Mucosa of gallbladder (tissue), 1 donor: ENCODE measurements around the gene MCF2. TPM values are rescaled to one million over a fixed set of nuclear protein-coding genes. Genes with fewer than 3 reads are reported as not detected.

Experiments used
- DNase-seq: peaks from one replicate; pipeline ENCODE4 v3.0.0-alpha.2; 2020; ENCODE audit warnings: low spot score
- total RNA-seq: library from RNA; stranded (reverse); gene quantifications from one replicate; pipeline ENCODE4 v1.2.1, GENCODE V29; 2021
- donor health status: DM: no; HTN: no; CAD: no.

MCF2 gene
- total RNA-seq, 1 donor from 2014 or later = 3.3 TPM

GRCh38 chrX:139600105-139600504 is 107.9 kb downstream of the MCF2 start:
- DNase-seq = no peak

- no peak for DNase-seq
Observed at GRCh38 chrX:139596068-139596467, 111.9 kb downstream of the MCF2 start.

GRCh38 chrX:139585613-139586012 is 122.4 kb downstream of the MCF2 start:
- DNase-seq = no peak

- no peak for DNase-seq
Observed at GRCh38 chrX:139581068-139581467, 126.9 kb downstream of the MCF2 start.

GRCh38 chrX:139566981-139567380 is 141.0 kb downstream of the MCF2 start:
- DNase-seq = no peak

GRCh38 chrX:139563251-139563650 is 144.7 kb downstream of the MCF2 start:
- no peak for DNase-seq

- DNase-seq = no peak
Observed at GRCh38 chrX:139560221-139560620, 147.7 kb downstream of the MCF2 start.

GRCh38 chrX:139559383-139560042 is 148.5 kb downstream of the MCF2 start:
- DNase-seq = peak; percentile 60

- no peak for DNase-seq
Observed at GRCh38 chrX:139554991-139555675, 152.8 kb downstream of the MCF2 start.

- DNase-seq = no peak
Observed at GRCh38 chrX:139554376-139554775, 153.6 kb downstream of the MCF2 start.

- no peak for DNase-seq
Observed at GRCh38 chrX:139544591-139544990, 163.4 kb downstream of the MCF2 start.

GRCh38 chrX:139543920-139544319 is 164.0 kb downstream of the MCF2 start:
- no peak for DNase-seq

- no peak for DNase-seq
Observed at GRCh38 chrX:139542652-139543051, 165.3 kb downstream of the MCF2 start.

- DNase-seq = no peak
Observed at GRCh38 chrX:139538907-139539790, 168.8 kb downstream of the MCF2 start.

- no peak for DNase-seq
Observed at GRCh38 chrX:139533444-139533843, 174.5 kb downstream of the MCF2 start.

GRCh38 chrX:139532834-139533233 is 175.1 kb downstream of the MCF2 start:
- DNase-seq = no peak

Other genes starting within 250 kb of the MCF2 start
- gene F9, start 177.4 kb downstream of the MCF2 start, total RNA-seq = 0.55 TPM
- 9.3 TPM for gene ATP11C, start 224.9 kb upstream of the MCF2 start, total RNA-seq